Fibroblast of villous mesenchyme (primary cell): ENCODE measurements around the gene MDFI. TPM values are rescaled to one million over a fixed set of nuclear protein-coding genes. Genes with fewer than 3 reads are reported as not detected.

Experiments used
- DNase-seq: peaks from one replicate; pipeline ENCODE4 v3.0.0-alpha.2; 2010; ENCODE audit warnings: low read depth
- H3K4me3 ChIP-seq: 2 replicates; pipeline ENCODE4 v1.5.1; 2011; ENCODE audit warnings: low read depth, mild to moderate bottlenecking, low read length
- CTCF ChIP-seq: IDR thresholded peaks from 2 replicates; pipeline ENCODE4 v1.5.1; 2012; ENCODE audit warnings: low read depth, mild to moderate bottlenecking, low read length; ENCODE audit not compliant: insufficient read depth
- total RNA-seq: library from RNA; depleted of rRNA; stranded (reverse); fragments of >200 nt; gene quantifications from 2 replicates; pipeline ENCODE4 v1.2.3, GENCODE V29; 2012

The MDFI gene
- total RNA-seq, 1 donor, result not detected

GRCh38 chr6:41656002-41656691 is 17.9 kb downstream of the MDFI start:
- H3K4me3 ChIP-seq, result no peak overlapping the region
- no peak for TF ChIP-seq CTCF
- peak; percentile 10 for DNase-seq

GRCh38 chr6:41657131-41658094 is 19.1 kb downstream of the MDFI start:
- H3K4me3 ChIP-seq, result no peak overlapping the region
- no peak for DNase-seq
- no peak for TF ChIP-seq CTCF

- no peak overlapping the region for H3K4me3 ChIP-seq
- TF ChIP-seq CTCF, result no peak
- DNase-seq, result no peak
These were observed 20.4 kb downstream of the MDFI start for GRCh38 chr6:41658636-41659035.

GRCh38 chr6:41659935-41660334 is 21.7 kb downstream of the MDFI start:
- no peak for TF ChIP-seq CTCF
- no peak for DNase-seq
- H3K4me3 ChIP-seq, result no peak overlapping the region

GRCh38 chr6:41663568-41663967 is 25.3 kb downstream of the MDFI start:
- H3K4me3 ChIP-seq, result no peak overlapping the region
- no peak for TF ChIP-seq CTCF
- DNase-seq, result no peak

- no peak for TF ChIP-seq CTCF
- no peak overlapping the region for H3K4me3 ChIP-seq
These were observed 26.0 kb downstream of the MDFI start for GRCh38 chr6:41664271-41664670.

More at GRCh38 chr6:41664271-41664670, 26.0 kb downstream of the MDFI start:
- DNase-seq, result no peak
